Measurements from ENCODE around the gene TACC2. TPM values are rescaled to one million over a fixed set of nuclear protein-coding genes. Genes with fewer than 3 reads are reported as not detected.

The TACC2 gene
- total RNA-seq, 4 donors from 2014 or later, result 11.5 to 73.0 (median 14.5) TPM

- Histone ChIP-seq H3K9me3 (no peaks in the 10 kb centered on the region), H3K27ac (peak overlapping the region; percentile 70 to 83), H3K27me3 (no peaks in the 10 kb centered on the region), H3K4me3 (peak overlapping the region; percentile 7 to 12), H3K4me1 (peaks cover 7 to 8% of the 10 kb centered on the region in 2 donors), H3K36me3 (no peaks in the 10 kb centered on the region)
- intact Hi-C loops (cut with DNase I; ENCODE audit: low total_unique reads), result loop anchor here (5.0 kb wide), 1 partner anchor 83 kb away; no protein-coding TSS in a partner anchor
- no peak for TF ChIP-seq POLR2A (IDR thresholded peaks at IDR 0.05)
- no peak for TF ChIP-seq CTCF (IDR thresholded peaks at IDR 0.05)
- DNase-seq, result peak; percentile 46 to 72
Measured at GRCh38 chr10:122149561-122150505, 160.9 kb downstream of the TACC2 start.

GRCh38 chr10:122151121-122151694 is 162.2 kb downstream of the TACC2 start:
- Histone ChIP-seq H3K27ac (no peak overlapping the region), H3K4me1 (peaks cover 7 to 8% of the 10 kb centered on the region in 2 donors)

GRCh38 chr10:122152544-122152943 is 163.6 kb downstream of the TACC2 start:
- H3K27me3 ChIP-seq, result no peaks in the 10 kb centered on the region
- H3K27ac ChIP-seq, result peak overlapping the region in 1 of 2 donors; percentile 18
- no peaks in the 10 kb centered on the region for H3K36me3 ChIP-seq
- peak; percentile 54 to 65 for DNase-seq
- H3K4me3 ChIP-seq, result no peak overlapping the region
- no peaks in the 10 kb centered on the region for H3K9me3 ChIP-seq
- H3K4me1 ChIP-seq, result peaks cover 7 to 8% of the 10 kb centered on the region in 2 donors
- intact Hi-C loops (cut with DNase I; ENCODE audit: low total_unique reads), result loop anchor here (5.0 kb wide), 1 partner anchor 85 kb away; no protein-coding TSS in a partner anchor
- TF ChIP-seq CTCF (IDR thresholded peaks at IDR 0.05), result no peak

More at GRCh38 chr10:122151121-122151694, 162.2 kb downstream of the TACC2 start:
- Histone ChIP-seq H3K9me3 (no peaks in the 10 kb centered on the region), H3K4me3 (no peak overlapping the region), H3K27me3 (no peaks in the 10 kb centered on the region), H3K36me3 (no peaks in the 10 kb centered on the region)
- no peak for DNase-seq
- no peak for TF ChIP-seq POLR2A (IDR thresholded peaks at IDR 0.05)
- no peak for TF ChIP-seq CTCF (IDR thresholded peaks at IDR 0.05)
- intact Hi-C loops (cut with DNase I; ENCODE audit: low total_unique reads), result loop anchor here (5.0 kb wide), 1 partner anchor 84 kb away; no protein-coding TSS in a partner anchor

- Histone ChIP-seq H3K27me3 (no peaks in the 10 kb centered on the region), H3K9me3 (no peaks in the 10 kb centered on the region), H3K36me3 (no peaks in the 10 kb centered on the region), H3K27ac (peak overlapping the region; percentile 74 to 78), H3K4me1 (peaks cover 7 to 8% of the 10 kb centered on the region in 2 donors), H3K4me3 (no peak overlapping the region)
- DNase-seq, result no peak
- intact Hi-C loops (cut with DNase I; ENCODE audit: low total_unique reads), result loop anchor here (5.0 kb wide), 1 partner anchor 87 kb away; no protein-coding TSS in a partner anchor
- no peak for TF ChIP-seq POLR2A (IDR thresholded peaks at IDR 0.05)
- no peak for TF ChIP-seq CTCF (IDR thresholded peaks at IDR 0.05)
Measured at GRCh38 chr10:122154031-122154544, 165.1 kb downstream of the TACC2 start.
